ENCODE data around the gene STX12.
"Not testable (repeated sequence)": the region's sequence is repeated elsewhere in the genome, so short reads cannot be mapped to it uniquely, and the experiment has no call there.

Gene STX12

DNA sequence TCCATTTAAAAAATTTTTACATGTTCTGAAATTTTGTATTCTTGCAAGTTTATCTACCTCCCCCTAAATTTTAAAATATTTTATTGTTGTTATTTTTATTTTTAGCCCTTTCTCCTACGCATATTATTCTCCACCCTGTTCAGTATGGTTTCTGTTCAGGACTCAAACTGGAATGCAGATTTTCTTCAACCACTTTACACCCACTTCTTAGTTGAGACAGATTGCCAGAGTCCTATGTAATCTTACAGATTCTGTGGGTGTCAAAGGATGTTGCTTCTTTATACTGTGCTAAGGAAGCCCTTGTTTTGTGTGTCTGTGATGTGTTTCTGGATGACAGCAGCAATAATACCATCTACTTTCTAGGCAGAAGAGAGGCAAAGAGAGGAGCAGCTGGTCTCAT, 36.9 kb downstream of the STX12 start:
- no peak for TF ChIP-seq CTCF (IDR thresholded peaks at IDR 0.05; ENCODE audit: low read length, missing control alignments)
- no peak for DNase-seq (ENCODE audit: low read depth)

DNA sequence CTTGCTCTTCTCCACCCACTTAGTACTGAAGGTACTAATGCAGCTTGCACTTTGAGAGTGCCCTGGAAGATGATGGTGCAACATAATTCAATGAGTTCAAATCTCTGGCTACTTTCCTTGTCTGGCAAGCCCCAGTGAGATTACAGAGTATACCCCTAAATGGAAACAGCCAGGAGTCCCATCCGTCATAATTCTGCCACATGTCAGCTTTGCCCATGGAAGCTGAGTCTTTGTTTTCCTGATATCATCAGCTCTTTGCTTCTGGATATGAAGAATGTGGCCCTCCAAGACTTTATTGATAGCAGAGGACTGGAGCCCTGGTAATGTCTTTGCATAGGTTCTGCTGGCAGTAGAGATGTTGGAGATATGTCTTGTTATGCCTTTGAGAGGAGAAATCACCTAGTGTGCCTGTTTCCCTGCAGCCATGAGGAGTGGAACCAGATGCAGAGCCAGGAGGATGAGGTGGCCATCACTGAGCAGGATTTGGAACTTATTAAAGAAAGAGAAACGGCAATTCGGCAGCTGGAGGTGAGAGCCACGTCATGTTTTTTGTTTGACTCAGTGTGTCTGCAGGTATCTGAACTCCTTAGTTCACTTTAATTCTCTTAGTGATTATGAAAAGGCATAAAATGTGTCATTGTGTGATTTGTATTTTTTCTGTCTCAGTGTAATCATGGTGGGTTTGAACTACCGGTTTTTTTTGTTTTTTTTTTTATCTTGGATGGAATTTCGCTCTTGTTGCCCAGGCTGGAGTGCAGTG, 38.9 kb downstream of the STX12 start:
- no peak for TF ChIP-seq CTCF (IDR thresholded peaks at IDR 0.05; ENCODE audit: low read length, missing control alignments)
- no peak overlapping the region for H3K4me3 ChIP-seq (replicated peaks; ENCODE audit: low read depth, low read length)
- DNase-seq (ENCODE audit: low read depth) = no peak

More for the DNA sequence above, 36.9 kb downstream of the STX12 start:
- H3K4me3 ChIP-seq (replicated peaks; ENCODE audit: low read depth, low read length) = no peak overlapping the region

GRCh38 chr1:27816921-27817630, 44.1 kb downstream of the STX12 start:
- peak; percentile 77 for DNase-seq (ENCODE audit: low read depth)
- no peak for TF ChIP-seq CTCF (IDR thresholded peaks at IDR 0.05; ENCODE audit: low read length, missing control alignments)
- no peak overlapping the region for H3K4me3 ChIP-seq (replicated peaks; ENCODE audit: low read depth, low read length)

DNA sequence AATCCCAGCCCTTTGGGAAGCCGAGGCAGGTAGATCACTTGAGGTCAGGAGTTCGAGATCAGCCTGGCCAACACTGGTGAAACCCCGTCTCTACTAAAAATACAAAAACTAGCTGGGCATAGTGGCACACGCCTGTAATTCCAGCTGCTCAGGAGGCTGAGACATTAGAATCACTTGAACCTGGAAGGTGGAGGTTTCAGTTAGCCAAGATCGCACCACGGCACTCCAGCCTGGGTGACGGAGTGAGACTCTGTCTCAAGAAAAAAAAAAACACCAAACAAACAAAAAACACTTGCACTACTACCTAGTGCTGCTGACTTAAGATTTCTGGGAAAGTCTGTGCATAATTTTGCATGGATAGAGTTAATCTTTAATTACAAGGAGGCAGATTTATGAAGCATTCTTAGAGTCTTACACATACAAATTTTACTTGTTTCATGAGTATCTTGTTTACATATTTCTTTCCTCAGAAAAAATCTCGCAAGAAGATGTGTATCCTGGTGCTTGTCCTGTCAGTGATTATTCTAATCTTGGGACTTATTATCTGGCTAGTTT, 48.8 kb downstream of the STX12 start:
- no peak overlapping the region for H3K4me3 ChIP-seq (replicated peaks; ENCODE audit: low read depth, low read length)
- no peak for TF ChIP-seq CTCF (IDR thresholded peaks at IDR 0.05; ENCODE audit: low read length, missing control alignments)
- no peak for DNase-seq (ENCODE audit: low read depth)

DNA sequence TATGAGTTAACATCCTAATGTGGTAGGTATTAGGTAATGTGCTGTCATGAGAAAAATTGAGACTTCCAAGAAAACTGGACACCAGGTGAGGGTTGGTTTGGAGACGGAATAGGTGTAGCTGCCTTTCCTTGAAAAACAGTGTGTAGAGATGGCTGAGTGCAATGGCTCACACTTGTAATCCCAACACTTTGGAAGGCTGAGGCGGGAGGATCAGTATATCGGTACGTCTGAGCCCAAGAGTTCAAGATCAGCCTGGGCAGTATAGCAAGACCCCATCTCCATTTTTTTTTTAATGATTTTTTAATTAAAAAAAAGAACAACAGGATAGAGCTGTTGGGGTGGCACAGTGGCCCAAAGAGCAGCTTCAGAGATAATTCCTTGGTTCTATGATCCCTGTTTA, 50.8 kb downstream of the STX12 start:
- H3K4me3 ChIP-seq (replicated peaks; ENCODE audit: low read depth, low read length) = no peak overlapping the region
- DNase-seq (ENCODE audit: low read depth) = no peak
- no peak for TF ChIP-seq CTCF (IDR thresholded peaks at IDR 0.05; ENCODE audit: low read length, missing control alignments)

- no peak for DNase-seq (ENCODE audit: low read depth)
- TF ChIP-seq CTCF (IDR thresholded peaks at IDR 0.05; ENCODE audit: low read length, missing control alignments) = no peak
- H3K4me3 ChIP-seq (replicated peaks; ENCODE audit: low read depth, low read length) = no peak overlapping the region
Observed at GRCh38 chr1:27824411-27824810, 51.4 kb downstream of the STX12 start.

DNA sequence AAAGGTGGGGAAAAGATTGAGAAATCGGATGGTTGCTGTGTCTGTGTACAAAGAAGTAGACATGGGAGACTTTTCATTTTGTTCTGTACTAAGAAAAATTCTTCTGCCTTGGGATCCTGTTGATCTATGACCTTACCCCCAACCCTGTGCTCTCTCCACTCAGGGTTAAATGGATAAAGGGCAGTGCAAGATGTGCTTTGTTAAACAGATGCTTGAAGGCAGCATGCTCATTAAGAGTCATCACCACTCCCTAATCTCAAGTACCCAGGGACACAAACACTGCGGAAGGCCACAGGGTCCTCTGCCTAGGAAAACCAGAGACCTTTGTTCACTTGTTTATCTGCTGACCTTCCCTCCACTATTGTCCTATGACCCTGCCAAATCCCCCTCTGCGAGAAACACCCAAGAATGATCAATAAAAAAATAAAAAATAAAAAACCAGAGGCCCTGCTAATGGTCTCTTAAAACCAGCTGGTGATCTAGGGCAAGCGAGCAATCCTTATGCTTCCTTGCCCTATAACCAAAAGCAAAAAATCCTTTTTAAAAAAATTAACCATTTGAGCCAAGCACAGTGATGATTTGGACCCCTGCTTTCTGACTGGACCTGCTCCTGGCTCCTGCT, 56.4 kb downstream of the STX12 start:
- not testable (repeated sequence) for H3K4me3 ChIP-seq (replicated peaks; ENCODE audit: low read depth, low read length); DNase-seq (ENCODE audit: low read depth)
